Stomach (tissue), 4 donors: ENCODE data around the gene ZNF81.

Experiments used
- CTCF ChIP-seq, 7 experiments: fragments of 450-650 bp in 4 of 7; fragments of 200-600 bp in 3 of 7; sonication (generic) in 3 of 7; IDR thresholded peaks; one replicate each; pipeline ENCODE4 v1.5.1; 2016 to 2019; ENCODE audit warnings: antibody characterized with exemption in 7 of 7, control low read depth in 2 of 7, mild to moderate bottlenecking in 1 of 7
- POLR2A ChIP-seq, 4 donors: fragments of 450-650 bp; IDR thresholded peaks; one replicate each; pipeline ENCODE4 v1.6.1; 2016; ENCODE audit warnings: antibody characterized with exemption in 4 of 4, control low read depth in 2 of 4, mild to moderate bottlenecking in 1 of 4, moderate library complexity in 1 of 4

GRCh38 chrX:47815901-47816845 lies 20.5 kb upstream of the ZNF81 start:
- no peak for TF ChIP-seq CTCF (IDR thresholded peaks at IDR 0.05)
- TF ChIP-seq POLR2A (IDR thresholded peaks at IDR 0.05): no peak
